ENCODE results near the gene TTC39C. TPM values are rescaled to one million over a fixed set of nuclear protein-coding genes. Genes with fewer than 3 reads are reported as not detected.
A peak's percentile ranks its signal among the peaks of the same experiment; 100 is the strongest.

Gene TTC39C
- total and polyA plus RNA-seq, 4 donors = 12.2 to 31.7 (median 18.3) TPM

DNA sequence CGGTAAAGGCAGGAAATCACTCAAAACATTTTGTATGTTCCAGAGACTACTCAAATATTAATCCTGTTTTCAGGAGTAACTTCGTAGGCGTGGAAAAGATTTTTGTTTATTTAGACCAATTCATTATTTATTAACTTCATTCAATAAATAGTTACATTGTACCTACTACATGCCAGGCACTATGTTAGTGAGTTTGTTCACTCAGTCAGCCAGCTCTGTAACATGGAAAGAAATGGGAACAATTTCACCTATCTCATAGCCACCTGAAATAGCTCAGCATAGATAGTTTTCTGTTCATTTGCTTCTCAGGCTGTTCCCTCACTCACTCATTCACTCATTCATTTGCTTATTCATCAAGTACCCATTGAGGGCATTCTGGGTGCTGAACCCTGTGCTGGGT is 34.6 kb downstream of the TTC39C start:
- Histone ChIP-seq H3K4me3 (ENCODE audit: low read depth, low read length) (no peak overlapping the region), H3K27ac (ENCODE audit: low read depth, low read length) (no peak overlapping the region), H3K27me3 (ENCODE audit: control insufficient read depth, insufficient read depth, low read length) (no peaks in the 10 kb centered on the region), H3K9me3 (ENCODE audit: control insufficient read depth, insufficient read depth, low read length) (no peaks in the 10 kb centered on the region), H3K4me1 (ENCODE audit: control insufficient read depth, insufficient read depth, low read length) (no peaks in the 10 kb centered on the region), H3K36me3 (ENCODE audit: control insufficient read depth, insufficient read depth, low read length) (no peaks in the 10 kb centered on the region)
- DNase-seq (ENCODE audit: low read depth in 4 of 6, low spot score in 6 of 6) = no peak
- WGBS (ENCODE audit: insufficient coverage) = no CpG with 5 or more reads among the region's 3 CpGs

DNA sequence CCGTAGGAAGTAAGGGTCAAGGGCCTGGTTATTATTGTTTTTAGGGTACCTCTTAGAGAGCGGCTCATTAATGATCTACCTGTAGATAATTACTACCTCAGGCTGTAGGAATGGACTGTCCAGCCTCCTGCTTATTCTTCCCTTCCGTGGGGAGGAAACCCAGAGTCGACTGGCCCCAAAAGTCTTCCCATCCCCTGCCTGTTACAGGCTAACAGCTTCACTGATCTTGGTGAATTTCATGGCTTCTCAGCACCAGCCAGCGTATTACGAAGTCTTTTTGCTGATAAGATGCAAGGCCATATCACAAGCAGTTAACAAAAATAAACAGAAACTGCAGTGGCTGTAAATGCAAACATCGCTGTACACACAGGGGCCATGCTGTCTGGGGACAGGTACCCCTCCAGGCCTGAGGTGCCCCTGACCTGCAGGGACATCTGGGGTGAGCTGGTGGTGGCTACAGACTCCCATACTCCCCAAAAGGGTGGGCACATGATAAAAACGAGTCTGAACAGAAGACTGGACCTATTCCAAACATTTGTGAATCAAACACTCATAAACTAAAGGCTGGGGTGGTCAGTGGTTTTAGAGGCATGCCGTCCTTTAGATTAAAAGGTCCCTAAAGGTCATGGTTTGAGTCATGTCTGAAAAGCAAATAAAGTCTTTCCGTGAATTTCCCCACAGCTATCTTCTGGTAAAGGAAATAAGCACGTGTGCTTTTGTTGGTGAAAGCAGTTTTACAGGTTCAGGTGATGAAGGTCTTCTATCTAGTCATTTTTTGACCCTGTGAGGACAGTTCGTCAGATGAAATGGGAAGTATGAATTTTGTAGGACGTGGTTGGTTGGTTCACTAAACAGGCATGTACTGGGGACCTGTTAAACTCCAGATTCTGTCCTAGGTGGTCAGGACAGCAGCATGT is 36.7 kb downstream of the TTC39C start:
- 95% methylated on average over 7 of the region's 13 CpGs for WGBS (ENCODE audit: insufficient coverage)
- no peak for DNase-seq (ENCODE audit: low read depth in 4 of 6, low spot score in 6 of 6)
- H3K27ac ChIP-seq (ENCODE audit: low read depth, low read length) = no peak overlapping the region
- no peaks in the 10 kb centered on the region for H3K4me1 ChIP-seq (ENCODE audit: control insufficient read depth, insufficient read depth, low read length)
- H3K9me3 ChIP-seq (ENCODE audit: control insufficient read depth, insufficient read depth, low read length) = no peaks in the 10 kb centered on the region
- no peaks in the 10 kb centered on the region for H3K36me3 ChIP-seq (ENCODE audit: control insufficient read depth, insufficient read depth, low read length)
- H3K4me3 ChIP-seq (ENCODE audit: low read depth, low read length) = no peak overlapping the region
- no peaks in the 10 kb centered on the region for H3K27me3 ChIP-seq (ENCODE audit: control insufficient read depth, insufficient read depth, low read length)

DNA sequence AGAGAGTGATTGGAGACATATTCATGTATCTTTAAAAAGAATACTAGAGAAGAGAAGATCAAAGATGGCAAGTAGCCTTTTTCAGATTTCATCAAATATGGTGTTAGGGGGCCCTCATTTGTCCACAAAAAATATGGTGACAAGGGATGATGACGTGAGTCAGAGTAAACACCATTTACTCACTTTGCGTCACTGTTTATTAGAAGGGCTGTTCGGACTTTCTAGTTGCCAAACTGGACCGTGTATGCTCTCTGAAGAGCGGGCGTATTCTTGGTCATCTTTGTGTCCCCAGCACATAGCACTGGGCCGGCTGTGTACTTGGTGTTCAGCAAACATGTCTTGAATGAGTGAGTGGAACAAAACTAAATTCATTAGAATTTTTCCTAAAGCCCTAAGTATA is 37.5 kb downstream of the TTC39C start:
- no peak for DNase-seq (ENCODE audit: low read depth in 4 of 6, low spot score in 6 of 6)
- Histone ChIP-seq H3K9me3 (ENCODE audit: control insufficient read depth, insufficient read depth, low read length) (no peaks in the 10 kb centered on the region), H3K36me3 (ENCODE audit: control insufficient read depth, insufficient read depth, low read length) (no peaks in the 10 kb centered on the region), H3K4me3 (ENCODE audit: low read depth, low read length) (no peak overlapping the region), H3K27me3 (ENCODE audit: control insufficient read depth, insufficient read depth, low read length) (no peaks in the 10 kb centered on the region), H3K4me1 (ENCODE audit: control insufficient read depth, insufficient read depth, low read length) (no peaks in the 10 kb centered on the region), H3K27ac (ENCODE audit: low read depth, low read length) (no peak overlapping the region)
- WGBS (ENCODE audit: insufficient coverage) = 90% methylated on average over 6 of the region's 7 CpGs

DNA sequence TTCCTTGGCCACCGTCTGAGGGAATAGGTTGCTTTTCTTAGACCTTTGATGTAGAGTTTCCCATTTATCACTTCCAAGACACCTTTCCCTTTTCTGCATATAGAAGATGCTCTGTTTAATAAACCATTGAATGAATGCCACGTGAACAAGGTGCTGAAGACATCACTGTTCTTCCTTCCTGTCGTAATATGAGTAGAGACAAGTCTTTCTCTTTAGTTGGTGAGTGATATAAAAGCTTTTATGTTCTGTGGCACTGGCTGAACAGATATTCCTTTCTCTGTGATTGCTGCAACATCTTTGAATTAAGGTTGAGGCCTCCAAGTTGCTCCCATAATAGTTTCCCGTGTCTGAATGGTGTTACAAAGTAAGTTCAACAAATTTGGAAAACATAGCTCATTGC is 38.7 kb downstream of the TTC39C start:
- DNase-seq (ENCODE audit: low read depth in 4 of 6, low spot score in 6 of 6) = no peak
- no CpG with 5 or more reads among the region's 4 CpGs for WGBS (ENCODE audit: insufficient coverage)
- no peaks in the 10 kb centered on the region for H3K36me3 ChIP-seq (ENCODE audit: control insufficient read depth, insufficient read depth, low read length)
- H3K4me3 ChIP-seq (ENCODE audit: low read depth, low read length) = no peak overlapping the region
- H3K27me3 ChIP-seq (ENCODE audit: control insufficient read depth, insufficient read depth, low read length) = no peaks in the 10 kb centered on the region
- H3K9me3 ChIP-seq (ENCODE audit: control insufficient read depth, insufficient read depth, low read length) = no peaks in the 10 kb centered on the region
- no peaks in the 10 kb centered on the region for H3K4me1 ChIP-seq (ENCODE audit: control insufficient read depth, insufficient read depth, low read length)
- peak overlapping the region; percentile 10 for H3K27ac ChIP-seq (ENCODE audit: low read depth, low read length)

DNA sequence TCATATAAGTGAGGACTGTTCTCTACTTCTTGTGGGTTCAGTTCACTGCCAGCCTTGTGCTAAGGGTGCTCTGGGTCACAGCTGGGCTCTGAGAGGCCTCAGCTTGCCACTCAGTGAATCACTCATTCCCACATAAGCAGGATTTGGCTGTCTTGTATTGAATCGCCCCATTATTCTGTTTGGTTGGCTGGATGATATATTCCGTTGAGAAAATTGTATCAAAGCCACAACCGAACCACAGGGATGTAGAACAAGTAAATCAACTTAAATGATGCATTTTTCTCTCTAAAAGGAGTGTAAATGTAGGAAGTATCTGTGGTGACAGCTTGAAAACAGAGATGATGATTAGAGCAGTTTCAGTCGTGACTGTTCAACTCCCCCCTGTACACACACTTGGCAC is 39.6 kb downstream of the TTC39C start:
- peak in 3 of 6 donors; percentile 19 to 47 (median 35) for DNase-seq (ENCODE audit: low read depth in 4 of 6, low spot score in 6 of 6)
- no peaks in the 10 kb centered on the region for H3K9me3 ChIP-seq (ENCODE audit: control insufficient read depth, insufficient read depth, low read length)
- H3K4me1 ChIP-seq (ENCODE audit: control insufficient read depth, insufficient read depth, low read length) = no peaks in the 10 kb centered on the region
- no CpG with 5 or more reads among the region's 4 CpGs for WGBS (ENCODE audit: insufficient coverage)
- H3K4me3 ChIP-seq (ENCODE audit: low read depth, low read length) = no peak overlapping the region
- H3K27ac ChIP-seq (ENCODE audit: low read depth, low read length) = peak overlapping the region; percentile 58
- H3K27me3 ChIP-seq (ENCODE audit: control insufficient read depth, insufficient read depth, low read length) = no peaks in the 10 kb centered on the region
- no peaks in the 10 kb centered on the region for H3K36me3 ChIP-seq (ENCODE audit: control insufficient read depth, insufficient read depth, low read length)

DNA sequence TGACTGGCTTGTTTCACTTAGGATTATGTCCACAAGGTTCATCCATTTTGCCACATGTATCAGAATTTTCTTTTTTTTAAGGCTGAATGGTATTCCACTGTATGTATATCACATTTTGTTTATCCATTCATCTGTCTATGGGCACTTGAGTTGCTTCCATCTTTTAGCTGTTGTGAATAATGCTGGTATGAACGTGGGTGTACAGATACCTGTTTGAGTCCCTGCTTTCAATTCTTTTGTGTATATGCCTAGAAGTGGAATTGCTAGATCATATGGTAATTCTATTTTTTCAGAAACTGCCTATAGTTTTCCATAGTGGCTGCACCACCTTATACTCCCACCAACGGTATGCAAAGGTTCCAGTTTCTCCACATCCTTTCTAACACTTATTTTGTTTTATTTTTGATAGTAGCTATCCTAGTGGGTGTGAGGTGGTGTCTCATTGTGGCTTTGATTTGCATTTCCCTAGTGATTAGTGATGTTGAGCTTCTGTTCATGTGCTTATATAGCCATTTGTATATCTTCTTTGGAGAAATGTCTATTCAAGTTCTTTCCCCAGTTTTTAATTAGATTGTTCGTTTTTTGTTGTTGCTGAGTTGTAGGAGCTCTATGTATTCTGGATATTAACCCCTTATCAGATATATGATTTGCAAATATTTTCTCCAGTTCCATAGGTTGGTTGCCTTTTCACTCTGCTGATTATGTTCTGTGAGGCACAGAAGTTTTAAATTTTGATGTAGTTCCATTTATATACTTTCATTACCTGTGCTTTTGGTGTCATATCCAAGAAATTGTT is 40.7 kb downstream of the TTC39C start:
- H3K4me1 ChIP-seq (ENCODE audit: control insufficient read depth, insufficient read depth, low read length) = no peaks in the 10 kb centered on the region

DNA sequence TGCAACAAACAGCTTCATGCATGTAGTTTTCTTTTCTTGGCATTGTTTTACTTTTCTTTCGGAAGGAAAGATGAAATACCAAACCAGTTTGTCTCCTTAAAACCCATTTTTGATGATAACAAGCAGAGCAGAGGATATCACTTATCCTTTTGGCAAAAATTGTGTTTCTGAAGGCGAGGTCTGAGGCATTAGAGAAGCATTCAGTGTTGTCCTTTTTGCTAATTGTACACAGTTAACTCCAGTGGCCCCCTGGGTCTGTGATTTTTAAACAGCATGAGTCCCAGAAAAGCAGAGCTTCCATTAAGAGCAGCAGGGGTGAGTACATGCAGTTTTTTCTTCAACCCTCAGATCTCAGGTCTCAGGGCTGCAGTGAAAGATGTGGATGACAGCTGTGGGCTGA is 41.3 kb downstream of the TTC39C start:
- 20% methylated on average over 1 of the region's 2 CpGs for WGBS (ENCODE audit: insufficient coverage)
- Histone ChIP-seq H3K27me3 (ENCODE audit: control insufficient read depth, insufficient read depth, low read length) (no peaks in the 10 kb centered on the region), H3K4me3 (ENCODE audit: low read depth, low read length) (no peak overlapping the region), H3K36me3 (ENCODE audit: control insufficient read depth, insufficient read depth, low read length) (no peaks in the 10 kb centered on the region), H3K27ac (ENCODE audit: low read depth, low read length) (no peak overlapping the region), H3K9me3 (ENCODE audit: control insufficient read depth, insufficient read depth, low read length) (no peaks in the 10 kb centered on the region), H3K4me1 (ENCODE audit: control insufficient read depth, insufficient read depth, low read length) (no peaks in the 10 kb centered on the region)
- DNase-seq (ENCODE audit: low read depth in 4 of 6, low spot score in 6 of 6) = peak in 2 of 6 donors; percentile 11 to 72

More for the DNA sequence above, 40.7 kb downstream of the TTC39C start:
- H3K27me3 ChIP-seq (ENCODE audit: control insufficient read depth, insufficient read depth, low read length) = no peaks in the 10 kb centered on the region
- no peak overlapping the region for H3K4me3 ChIP-seq (ENCODE audit: low read depth, low read length)
- H3K36me3 ChIP-seq (ENCODE audit: control insufficient read depth, insufficient read depth, low read length) = no peaks in the 10 kb centered on the region
- no peak for DNase-seq (ENCODE audit: low read depth in 4 of 6, low spot score in 6 of 6)
- no peaks in the 10 kb centered on the region for H3K9me3 ChIP-seq (ENCODE audit: control insufficient read depth, insufficient read depth, low read length)
- H3K27ac ChIP-seq (ENCODE audit: low read depth, low read length) = no peak overlapping the region
- no CpG with 5 or more reads among the region's 3 CpGs for WGBS (ENCODE audit: insufficient coverage)

DNA sequence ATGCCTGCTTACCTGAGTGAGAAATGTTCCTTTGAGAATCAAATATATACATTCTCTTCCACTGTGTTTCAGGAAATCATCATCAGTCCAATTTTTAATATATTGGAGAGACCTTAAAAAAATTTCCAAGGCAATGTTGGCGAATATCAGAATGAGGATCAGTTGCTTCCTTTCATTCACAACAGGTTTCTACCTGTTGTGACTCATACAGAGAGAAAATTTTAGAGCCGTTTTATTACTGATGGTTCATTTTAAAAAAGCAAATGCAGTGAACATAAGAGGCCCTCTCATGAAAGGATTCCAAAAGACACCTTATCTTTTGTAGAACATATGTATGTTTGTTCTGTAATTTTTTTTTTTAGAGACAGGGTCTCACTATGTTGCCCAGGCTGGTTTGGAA is 42.0 kb downstream of the TTC39C start:
- no peak for DNase-seq (ENCODE audit: low read depth in 4 of 6, low spot score in 6 of 6)
- Histone ChIP-seq H3K27me3 (ENCODE audit: control insufficient read depth, insufficient read depth, low read length) (no peaks in the 10 kb centered on the region), H3K27ac (ENCODE audit: low read depth, low read length) (no peak overlapping the region), H3K4me3 (ENCODE audit: low read depth, low read length) (no peak overlapping the region), H3K36me3 (ENCODE audit: control insufficient read depth, insufficient read depth, low read length) (no peaks in the 10 kb centered on the region), H3K4me1 (ENCODE audit: control insufficient read depth, insufficient read depth, low read length) (no peaks in the 10 kb centered on the region), H3K9me3 (ENCODE audit: control insufficient read depth, insufficient read depth, low read length) (no peaks in the 10 kb centered on the region)
- no CpG with 5 or more reads among the region's 2 CpGs for WGBS (ENCODE audit: insufficient coverage)

DNA sequence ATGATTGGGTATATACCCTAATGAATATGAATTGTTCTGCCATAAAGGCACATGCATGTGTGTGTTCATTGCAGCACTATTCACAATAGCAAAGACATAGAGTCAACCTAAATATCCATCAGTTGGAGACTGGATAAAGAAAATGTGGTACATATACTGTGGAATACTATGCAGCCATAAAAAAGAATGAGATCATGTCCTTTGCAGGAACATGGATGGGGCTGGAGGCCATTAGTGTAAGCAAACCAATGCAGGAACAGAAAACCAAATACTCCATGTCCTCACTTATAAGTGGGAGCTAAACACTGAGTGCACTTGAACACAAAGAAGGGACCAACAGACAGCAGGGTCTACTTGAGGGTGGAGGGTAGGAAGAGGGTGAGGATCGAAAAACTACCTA is 43.2 kb downstream of the TTC39C start:
- H3K27ac ChIP-seq (ENCODE audit: low read depth, low read length) = no peak overlapping the region
- DNase-seq (ENCODE audit: low read depth in 4 of 6, low spot score in 6 of 6) = no peak
- no CpG with 5 or more reads among the region's 1 CpG for WGBS (ENCODE audit: insufficient coverage)

More for the DNA sequence above, 43.2 kb downstream of the TTC39C start:
- Histone ChIP-seq H3K4me3 (ENCODE audit: low read depth, low read length) (no peak overlapping the region), H3K27me3 (ENCODE audit: control insufficient read depth, insufficient read depth, low read length) (no peaks in the 10 kb centered on the region), H3K9me3 (ENCODE audit: control insufficient read depth, insufficient read depth, low read length) (no peaks in the 10 kb centered on the region), H3K4me1 (ENCODE audit: control insufficient read depth, insufficient read depth, low read length) (no peaks in the 10 kb centered on the region), H3K36me3 (ENCODE audit: control insufficient read depth, insufficient read depth, low read length) (no peaks in the 10 kb centered on the region)

Measured in spinal cord (tissue), 10 donors.